Activated naive CD4-positive, alpha-beta T cell (primary cell): ENCODE data around the gene STRN3.
"Not testable (repeated sequence)": the region's sequence is repeated elsewhere in the genome, so short reads cannot be mapped to it uniquely, and the experiment has no call there.

Source experiments
- DNase-seq, 4 experiments: peaks; one replicate each; lab custom pipeline; 2025; lab: John Stamatoyannopoulos, UW

The STRN3 gene

GRCh38 chr14:30967364-30968098 lies 58.6 kb downstream of the STRN3 start:
- DNase-seq, result not testable (repeated sequence)

- DNase-seq, result no peak
Measured at GRCh38 chr14:30966415-30967363, 59.5 kb downstream of the STRN3 start.

- not testable (repeated sequence) for DNase-seq
Measured at GRCh38 chr14:30965861-30966260, 60.3 kb downstream of the STRN3 start.

GRCh38 chr14:30962537-30962936 lies 63.6 kb downstream of the STRN3 start:
- DNase-seq, result not testable (repeated sequence)

- DNase-seq, result no peak
Measured at GRCh38 chr14:30961330-30961729, 64.8 kb downstream of the STRN3 start.

- no peak for DNase-seq
Measured at GRCh38 chr14:30960216-30960615, 66.0 kb downstream of the STRN3 start.

- DNase-seq, result no peak
Measured at GRCh38 chr14:30958555-30959407, 67.4 kb downstream of the STRN3 start.

GRCh38 chr14:30957813-30958370 lies 68.3 kb downstream of the STRN3 start:
- DNase-seq, result no peak

GRCh38 chr14:30949651-30950050 lies 76.5 kb downstream of the STRN3 start:
- no peak for DNase-seq

- no peak for DNase-seq
Measured at GRCh38 chr14:30943694-30944093, 82.5 kb downstream of the STRN3 start.

- no peak for DNase-seq
Measured at GRCh38 chr14:30940886-30941285, 85.3 kb downstream of the STRN3 start.

GRCh38 chr14:30938617-30939016 lies 87.6 kb downstream of the STRN3 start:
- DNase-seq, result no peak

- no peak for DNase-seq
Measured at GRCh38 chr14:30935445-30935844, 90.7 kb downstream of the STRN3 start.

- not testable (repeated sequence) for DNase-seq
Measured at GRCh38 chr14:30933937-30934336, 92.2 kb downstream of the STRN3 start.

- no peak for DNase-seq
Measured at GRCh38 chr14:30928462-30928861, 97.7 kb downstream of the STRN3 start.

- no peak for DNase-seq
Measured at GRCh38 chr14:30925254-30925653, 100.9 kb downstream of the STRN3 start.

GRCh38 chr14:30921788-30922187 lies 104.4 kb downstream of the STRN3 start:
- no peak for DNase-seq

GRCh38 chr14:30921305-30921704 lies 104.9 kb downstream of the STRN3 start:
- DNase-seq, result no peak

GRCh38 chr14:30915596-30915995 lies 110.6 kb downstream of the STRN3 start:
- DNase-seq, result no peak

- DNase-seq, result no peak
Measured at GRCh38 chr14:30914812-30915211, 111.4 kb downstream of the STRN3 start.

- DNase-seq, result no peak
Measured at GRCh38 chr14:30908826-30909225, 117.4 kb downstream of the STRN3 start.

GRCh38 chr14:30907659-30908057 lies 118.5 kb downstream of the STRN3 start:
- DNase-seq, result no peak
